ENCODE data around the gene LPAR1. TPM values are rescaled to one million over a fixed set of nuclear protein-coding genes. Genes with fewer than 3 reads are reported as not detected.

The LPAR1 gene
- total RNA-seq, 1 donor from 2014 or later, result 5.6 TPM

DNA sequence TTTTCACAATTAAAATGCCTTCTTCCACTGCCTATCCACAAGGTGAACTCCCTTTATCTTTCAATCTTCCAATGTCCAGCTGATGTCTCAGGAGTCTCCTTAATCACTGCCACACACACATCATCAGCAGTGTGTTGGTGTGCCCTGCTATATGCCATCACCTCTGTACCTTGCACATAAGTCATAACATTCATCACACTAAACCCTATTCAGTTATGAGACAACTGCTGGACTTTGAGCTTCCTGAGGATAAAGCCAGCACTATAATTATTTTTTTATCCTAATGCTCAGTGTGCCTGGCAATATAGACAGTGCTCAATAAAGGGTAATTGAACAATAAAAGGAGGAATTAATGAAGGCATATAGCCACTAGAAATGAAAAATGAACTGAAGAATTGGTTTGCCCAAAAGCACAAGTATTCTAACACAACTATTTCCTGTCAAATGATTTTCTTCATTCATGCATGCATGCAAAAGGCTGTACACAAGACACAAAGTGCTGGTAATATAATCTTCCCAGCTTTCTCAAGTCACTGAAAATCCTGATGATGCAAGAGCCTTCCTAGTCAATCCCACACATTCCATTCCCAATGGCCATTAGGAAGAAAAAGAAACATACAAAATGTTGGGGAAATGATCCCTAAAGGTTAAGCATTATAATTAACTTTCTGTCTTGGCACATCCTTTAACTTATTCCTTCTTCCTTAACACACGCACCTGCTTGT, 32.4 kb downstream of the LPAR1 start:
- H3K27me3 Mint-ChIP-seq (ENCODE audit: unreplicated experiment), result peaks cover 2% of the 10 kb centered on the region
- H3K4me3 Mint-ChIP-seq (ENCODE audit: unreplicated experiment), result no peak overlapping the region
- H3K27ac Mint-ChIP-seq (ENCODE audit: unreplicated experiment), result no peak overlapping the region
- H3K4me1 Mint-ChIP-seq (ENCODE audit: unreplicated experiment), result peaks cover 8% of the 10 kb centered on the region
- no peaks in the 10 kb centered on the region for H3K9me3 Mint-ChIP-seq (ENCODE audit: unreplicated experiment)
- H3K36me3 Mint-ChIP-seq (ENCODE audit: low read depth, unreplicated experiment), result peaks cover 4% of the 10 kb centered on the region
- no peak for DNase-seq (ENCODE audit: low spot score)
- TF ChIP-seq, protein P1, sequence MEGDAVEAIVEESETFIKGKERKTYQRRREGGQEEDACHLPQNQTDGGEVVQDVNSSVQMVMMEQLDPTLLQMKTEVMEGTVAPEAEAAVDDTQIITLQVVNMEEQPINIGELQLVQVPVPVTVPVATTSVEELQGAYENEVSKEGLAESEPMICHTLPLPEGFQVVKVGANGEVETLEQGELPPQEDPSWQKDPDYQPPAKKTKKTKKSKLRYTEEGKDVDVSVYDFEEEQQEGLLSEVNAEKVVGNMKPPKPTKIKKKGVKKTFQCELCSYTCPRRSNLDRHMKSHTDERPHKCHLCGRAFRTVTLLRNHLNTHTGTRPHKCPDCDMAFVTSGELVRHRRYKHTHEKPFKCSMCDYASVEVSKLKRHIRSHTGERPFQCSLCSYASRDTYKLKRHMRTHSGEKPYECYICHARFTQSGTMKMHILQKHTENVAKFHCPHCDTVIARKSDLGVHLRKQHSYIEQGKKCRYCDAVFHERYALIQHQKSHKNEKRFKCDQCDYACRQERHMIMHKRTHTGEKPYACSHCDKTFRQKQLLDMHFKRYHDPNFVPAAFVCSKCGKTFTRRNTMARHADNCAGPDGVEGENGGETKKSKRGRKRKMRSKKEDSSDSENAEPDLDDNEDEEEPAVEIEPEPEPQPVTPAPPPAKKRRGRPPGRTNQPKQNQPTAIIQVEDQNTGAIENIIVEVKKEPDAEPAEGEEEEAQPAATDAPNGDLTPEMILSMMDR (IDR thresholded peaks at IDR 0.05; ENCODE audit: unreplicated experiment), result no peak

DNA sequence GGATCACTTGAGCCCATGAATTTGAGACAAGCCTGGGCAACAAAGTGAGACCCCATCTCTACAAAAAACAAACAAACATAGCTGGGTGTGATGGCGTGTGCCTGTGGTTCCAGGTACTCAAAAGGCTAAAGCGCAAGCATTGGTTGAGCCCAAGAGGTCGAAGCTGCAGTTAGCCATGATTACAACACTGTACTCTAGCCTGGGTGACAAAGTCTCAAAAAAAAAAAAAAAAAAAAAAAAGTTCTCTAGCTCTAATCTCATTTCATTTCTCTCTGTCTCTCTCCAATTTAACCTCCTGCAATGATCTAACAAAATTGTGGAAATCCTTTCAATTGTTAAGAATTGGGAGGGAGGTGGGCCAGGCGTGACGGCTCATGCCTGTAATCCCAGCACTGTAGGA, 33.3 kb downstream of the LPAR1 start:
- no peak for DNase-seq (ENCODE audit: low spot score)
- peaks cover 9% of the 10 kb centered on the region for H3K4me1 Mint-ChIP-seq (ENCODE audit: unreplicated experiment)
- H3K27ac Mint-ChIP-seq (ENCODE audit: unreplicated experiment), result no peak overlapping the region
- H3K27me3 Mint-ChIP-seq (ENCODE audit: unreplicated experiment), result peaks cover 2% of the 10 kb centered on the region
- TF ChIP-seq, protein P1 (IDR thresholded peaks at IDR 0.05; ENCODE audit: unreplicated experiment), result no peak
- no peaks in the 10 kb centered on the region for H3K9me3 Mint-ChIP-seq (ENCODE audit: unreplicated experiment)
- peaks cover 4% of the 10 kb centered on the region for H3K36me3 Mint-ChIP-seq (ENCODE audit: low read depth, unreplicated experiment)
- no peak overlapping the region for H3K4me3 Mint-ChIP-seq (ENCODE audit: unreplicated experiment)

GRCh38 chr9:111003182-111003581, 35.1 kb downstream of the LPAR1 start:
- Mint-ChIP-seq H3K36me3 (ENCODE audit: low read depth, unreplicated experiment) (peaks cover 4% of the 10 kb centered on the region), H3K4me1 (ENCODE audit: unreplicated experiment) (peaks cover 9% of the 10 kb centered on the region), H3K9me3 (ENCODE audit: unreplicated experiment) (no peaks in the 10 kb centered on the region), H3K27me3 (ENCODE audit: unreplicated experiment) (peaks cover 3% of the 10 kb centered on the region), H3K27ac (ENCODE audit: unreplicated experiment) (no peak overlapping the region), H3K4me3 (ENCODE audit: unreplicated experiment) (no peak overlapping the region)
- TF ChIP-seq, protein P1 (IDR thresholded peaks at IDR 0.05; ENCODE audit: unreplicated experiment), result no peak
- DNase-seq (ENCODE audit: low spot score), result no peak

GRCh38 chr9:111001526-111001925, 36.7 kb downstream of the LPAR1 start:
- peaks cover 4% of the 10 kb centered on the region for H3K36me3 Mint-ChIP-seq (ENCODE audit: low read depth, unreplicated experiment)
- H3K27ac Mint-ChIP-seq (ENCODE audit: unreplicated experiment), result no peak overlapping the region
- H3K27me3 Mint-ChIP-seq (ENCODE audit: unreplicated experiment), result peaks cover 3% of the 10 kb centered on the region
- DNase-seq (ENCODE audit: low spot score), result no peak
- no peaks in the 10 kb centered on the region for H3K9me3 Mint-ChIP-seq (ENCODE audit: unreplicated experiment)
- H3K4me3 Mint-ChIP-seq (ENCODE audit: unreplicated experiment), result no peak overlapping the region
- TF ChIP-seq, protein P1 (IDR thresholded peaks at IDR 0.05; ENCODE audit: unreplicated experiment), result no peak
- peaks cover 9% of the 10 kb centered on the region for H3K4me1 Mint-ChIP-seq (ENCODE audit: unreplicated experiment)

- H3K9me3 Mint-ChIP-seq (ENCODE audit: unreplicated experiment), result no peaks in the 10 kb centered on the region
- H3K27me3 Mint-ChIP-seq (ENCODE audit: unreplicated experiment), result peaks cover 1% of the 10 kb centered on the region
- H3K36me3 Mint-ChIP-seq (ENCODE audit: low read depth, unreplicated experiment), result no peaks in the 10 kb centered on the region
- no peak overlapping the region for H3K4me3 Mint-ChIP-seq (ENCODE audit: unreplicated experiment)
- peaks cover 13% of the 10 kb centered on the region for H3K4me1 Mint-ChIP-seq (ENCODE audit: unreplicated experiment)
- H3K27ac Mint-ChIP-seq (ENCODE audit: unreplicated experiment), result no peak overlapping the region
- DNase-seq (ENCODE audit: low spot score), result no peak
- TF ChIP-seq, protein P1 (IDR thresholded peaks at IDR 0.05; ENCODE audit: unreplicated experiment), result no peak
Observed at GRCh38 chr9:111000202-111000601, 38.1 kb downstream of the LPAR1 start.
